ENCODE data around the gene AIFM3.

AIFM3 gene

GRCh38 chr22:20976291-20976877, 9.3 kb downstream of the AIFM3 start:
- no peak for DNase-seq

- DNase-seq = no peak
These were observed 10.0 kb downstream of the AIFM3 start for GRCh38 chr22:20977019-20977418.

DNA sequence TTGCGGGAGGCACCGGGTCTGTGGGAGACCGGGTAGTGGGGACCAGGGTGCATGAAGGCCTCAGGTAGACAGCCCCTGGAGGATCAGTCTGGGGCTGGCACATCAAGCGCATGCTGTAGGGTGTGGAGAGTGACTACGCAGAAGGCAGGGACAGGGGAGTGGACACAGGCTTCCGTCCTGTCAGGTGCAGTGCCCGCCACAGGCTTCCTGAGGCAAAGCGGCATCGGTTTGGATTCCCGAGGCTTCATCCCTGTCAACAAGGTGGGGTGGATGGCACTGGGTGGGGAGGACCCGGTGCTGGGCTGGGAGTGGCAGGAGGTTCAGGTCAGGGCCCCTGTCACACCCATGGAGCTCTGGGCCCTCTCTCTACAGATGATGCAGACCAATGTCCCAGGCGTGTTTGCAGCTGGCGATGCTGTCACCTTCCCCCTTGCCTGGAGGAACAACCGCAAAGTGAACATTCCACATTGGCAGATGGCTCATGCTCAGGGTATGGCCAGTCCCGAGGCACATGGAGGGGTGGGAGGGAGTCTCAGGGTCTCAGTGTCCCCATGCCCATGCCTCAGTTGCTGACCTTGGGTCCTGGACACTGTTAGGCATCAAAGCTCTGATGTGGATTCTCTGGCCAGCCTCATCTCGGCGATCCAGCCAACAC, 10.6 kb downstream of the AIFM3 start:
- DNase-seq = no peak

DNA sequence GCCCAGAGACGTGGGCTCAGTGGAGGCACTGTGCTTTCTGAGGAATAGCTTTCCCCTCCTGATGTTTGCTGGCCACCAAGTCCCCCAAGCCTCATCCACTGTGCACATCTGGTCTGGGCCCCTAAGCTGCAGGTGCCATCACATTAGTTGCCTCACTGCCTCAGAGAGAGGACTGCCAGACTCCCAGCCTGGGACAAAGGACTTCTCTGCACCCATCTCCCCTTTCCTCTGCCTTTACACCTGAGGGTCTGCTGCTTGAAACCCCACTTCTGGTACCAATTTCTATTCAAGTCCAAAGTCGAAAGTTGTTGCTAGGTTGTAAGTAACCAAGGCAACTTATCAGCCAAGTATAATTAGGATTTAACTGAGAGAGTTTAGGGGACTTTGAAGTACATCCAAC, 11.4 kb downstream of the AIFM3 start:
- no peak for DNase-seq

DNA sequence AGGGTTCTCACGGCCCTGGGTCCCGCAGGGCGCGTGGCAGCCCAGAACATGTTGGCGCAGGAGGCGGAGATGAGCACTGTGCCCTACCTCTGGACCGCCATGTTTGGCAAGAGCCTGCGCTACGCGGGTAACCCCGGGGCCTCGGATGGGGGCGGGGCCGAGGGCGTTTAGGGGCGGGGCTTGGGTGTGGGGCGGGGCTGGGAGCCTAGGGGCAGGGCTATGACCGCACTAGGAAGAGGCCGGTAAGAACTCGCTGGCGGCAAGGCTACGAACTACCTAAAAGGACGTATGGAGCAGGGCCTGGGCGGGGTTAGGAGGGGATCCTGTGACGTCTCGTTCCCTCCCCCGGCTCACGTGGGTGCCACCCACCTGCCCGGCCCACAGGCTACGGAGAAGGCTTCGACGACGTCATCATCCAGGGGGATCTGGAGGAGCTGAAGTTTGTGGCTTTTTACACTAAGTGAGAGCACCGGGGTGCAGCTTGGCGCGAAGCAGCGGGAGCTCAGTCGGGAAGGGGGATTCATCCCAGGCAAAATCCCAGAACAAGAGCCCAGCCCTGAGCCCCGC, 12.3 kb downstream of the AIFM3 start:
- DNase-seq = peak; percentile 67

GRCh38 chr22:20979940-20980453, 12.9 kb downstream of the AIFM3 start:
- DNase-seq = no peak

GRCh38 chr22:20980523-20980922, 13.5 kb downstream of the AIFM3 start:
- DNase-seq = no peak

- DNase-seq = no peak
These were observed 14.1 kb downstream of the AIFM3 start for GRCh38 chr22:20980938-20981722.

- DNase-seq = peak; percentile 73
These were observed 14.9 kb downstream of the AIFM3 start, which contains the start of gene LZTR1 for GRCh38 chr22:20981787-20982562. Gene LZTR1 (plus strand): TSS chr22:20982297. CDS start chr22:20982372, 75 bp downstream.

- DNase-seq = no peak
These were observed 15.5 kb downstream of the AIFM3 start for GRCh38 chr22:20982563-20982882.

GRCh38 chr22:20983081-20983771, 16.2 kb downstream of the AIFM3 start:
- DNase-seq = no peak

DNA sequence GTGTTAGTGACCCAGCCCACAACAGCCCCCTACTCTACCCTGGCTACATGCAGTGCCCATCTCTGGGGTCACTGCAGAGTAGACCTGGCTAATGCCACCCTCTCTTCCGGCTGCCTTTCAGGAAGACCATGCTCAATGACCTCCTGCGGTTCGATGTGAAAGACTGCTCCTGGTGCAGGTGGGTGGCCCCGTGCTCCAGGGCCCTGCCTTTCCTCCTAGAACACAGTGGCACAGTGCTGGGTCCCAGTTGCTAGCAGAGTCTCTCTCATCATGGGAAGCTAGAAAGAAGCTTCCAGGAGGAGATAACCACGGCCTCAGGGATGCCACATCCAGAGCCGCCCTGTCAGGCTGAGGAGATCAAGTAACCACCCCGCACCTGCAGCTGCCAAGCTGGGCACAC, 18.7 kb downstream of the AIFM3 start:
- DNase-seq = no peak

- no peak for DNase-seq
These were observed 19.3 kb downstream of the AIFM3 start for GRCh38 chr22:20986365-20986764.

DNA sequence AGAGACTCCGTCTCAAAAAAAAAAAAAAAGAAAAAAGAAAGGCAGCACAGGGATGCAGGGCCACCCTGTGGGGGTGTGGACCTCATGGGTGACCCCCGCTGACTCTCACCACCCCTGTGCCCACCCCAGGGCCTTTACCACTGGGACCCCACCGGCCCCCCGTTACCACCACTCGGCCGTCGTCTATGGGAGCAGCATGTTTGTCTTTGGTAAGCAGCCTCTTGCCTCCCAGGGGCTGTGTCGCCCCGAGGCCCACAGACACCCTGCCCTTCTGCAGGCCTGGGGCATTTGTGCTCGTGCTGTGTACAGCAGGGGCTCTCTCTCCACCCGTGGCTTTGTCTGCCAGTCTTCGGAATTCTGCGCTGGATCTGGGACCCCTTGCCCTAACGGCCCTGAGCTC, 20.3 kb downstream of the AIFM3 start:
- DNase-seq = no peak

- no peak for DNase-seq
These were observed 21.7 kb downstream of the AIFM3 start for GRCh38 chr22:20988573-20989322.

DNA sequence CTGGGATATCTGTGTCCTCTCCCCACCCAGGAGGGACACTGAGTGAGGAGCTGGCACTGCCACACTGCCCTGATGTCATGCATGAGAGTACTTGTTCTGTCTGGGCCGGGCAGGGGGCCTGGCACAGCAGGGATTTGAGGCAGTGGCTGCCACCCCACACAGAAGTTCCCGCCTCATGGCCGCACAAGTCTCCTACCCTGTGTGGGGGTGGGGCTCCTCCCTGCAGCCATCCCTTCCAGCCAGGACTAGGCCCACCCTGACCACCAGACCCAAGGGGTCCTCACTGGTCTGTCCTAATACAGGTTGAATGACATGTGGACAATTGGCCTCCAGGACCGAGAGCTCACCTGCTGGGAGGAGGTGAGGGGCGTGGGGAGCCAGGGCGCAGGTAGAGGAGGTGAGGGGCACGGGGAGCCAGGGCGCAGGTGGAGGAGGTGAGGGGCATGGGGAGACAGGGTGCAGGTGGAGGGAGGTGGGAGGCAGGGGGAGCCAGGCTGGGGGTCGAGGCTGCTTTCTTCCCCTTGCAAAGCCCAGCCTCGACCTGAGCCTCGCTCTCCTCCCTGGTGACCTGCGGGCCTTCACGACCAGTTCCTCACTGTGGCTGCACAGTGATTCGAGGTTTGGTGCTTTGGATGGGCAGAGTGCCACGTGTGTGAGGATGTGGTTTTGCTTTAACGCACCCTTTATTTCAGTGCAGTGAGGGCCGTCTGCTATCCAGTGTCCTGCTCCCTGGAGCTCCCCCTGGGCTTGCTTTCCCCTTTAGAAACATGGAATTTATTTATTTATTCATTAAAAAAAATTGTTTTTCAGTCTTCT, 22.5 kb downstream of the AIFM3 start:
- no peak for DNase-seq

DNA sequence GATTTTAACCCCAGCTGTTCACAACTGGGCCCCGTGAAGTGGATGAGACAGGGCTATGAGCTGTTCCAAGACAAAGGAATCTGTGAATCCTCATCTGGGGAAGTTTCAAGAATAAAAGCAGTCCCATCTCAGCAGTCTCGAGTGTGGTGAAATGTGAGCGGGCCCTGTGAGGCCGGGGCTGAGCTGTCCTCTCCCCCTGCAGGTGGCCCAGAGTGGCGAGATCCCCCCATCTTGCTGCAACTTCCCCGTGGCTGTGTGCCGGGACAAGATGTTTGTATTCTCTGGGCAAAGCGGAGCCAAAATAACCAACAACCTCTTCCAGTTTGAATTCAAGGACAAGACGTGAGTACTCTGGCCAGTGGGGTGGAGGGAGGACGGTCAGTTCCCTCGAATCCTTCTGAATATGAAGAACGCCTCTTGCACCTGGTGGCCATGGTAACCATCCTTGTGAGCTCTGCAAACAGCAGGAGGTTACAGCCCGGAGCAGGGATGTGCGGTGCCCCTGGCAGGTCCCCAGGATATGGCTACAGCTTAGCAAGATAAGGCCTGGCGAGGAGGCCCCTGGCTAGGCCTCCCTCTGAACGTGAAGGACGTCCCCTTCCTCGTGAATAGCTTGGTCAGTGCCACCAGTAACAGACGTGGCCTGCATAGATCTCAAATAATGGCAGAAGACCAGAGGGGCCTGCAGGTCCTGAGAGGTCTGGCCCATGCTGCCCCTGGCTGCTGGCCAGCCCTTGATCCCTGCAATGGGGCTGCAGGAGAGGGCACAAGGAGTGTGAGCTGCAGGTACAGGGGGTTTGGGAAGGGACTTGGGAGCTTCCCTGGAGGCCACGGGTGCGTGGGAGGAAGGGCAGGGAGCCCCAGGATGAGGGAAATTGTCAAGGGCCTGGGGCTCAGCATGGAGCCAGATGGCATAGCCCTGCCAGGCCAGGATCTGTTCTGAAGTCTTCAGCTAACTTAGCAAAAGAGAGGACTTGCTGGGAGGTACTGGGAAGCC, 23.4 kb downstream of the AIFM3 start:
- DNase-seq = no peak

DNA sequence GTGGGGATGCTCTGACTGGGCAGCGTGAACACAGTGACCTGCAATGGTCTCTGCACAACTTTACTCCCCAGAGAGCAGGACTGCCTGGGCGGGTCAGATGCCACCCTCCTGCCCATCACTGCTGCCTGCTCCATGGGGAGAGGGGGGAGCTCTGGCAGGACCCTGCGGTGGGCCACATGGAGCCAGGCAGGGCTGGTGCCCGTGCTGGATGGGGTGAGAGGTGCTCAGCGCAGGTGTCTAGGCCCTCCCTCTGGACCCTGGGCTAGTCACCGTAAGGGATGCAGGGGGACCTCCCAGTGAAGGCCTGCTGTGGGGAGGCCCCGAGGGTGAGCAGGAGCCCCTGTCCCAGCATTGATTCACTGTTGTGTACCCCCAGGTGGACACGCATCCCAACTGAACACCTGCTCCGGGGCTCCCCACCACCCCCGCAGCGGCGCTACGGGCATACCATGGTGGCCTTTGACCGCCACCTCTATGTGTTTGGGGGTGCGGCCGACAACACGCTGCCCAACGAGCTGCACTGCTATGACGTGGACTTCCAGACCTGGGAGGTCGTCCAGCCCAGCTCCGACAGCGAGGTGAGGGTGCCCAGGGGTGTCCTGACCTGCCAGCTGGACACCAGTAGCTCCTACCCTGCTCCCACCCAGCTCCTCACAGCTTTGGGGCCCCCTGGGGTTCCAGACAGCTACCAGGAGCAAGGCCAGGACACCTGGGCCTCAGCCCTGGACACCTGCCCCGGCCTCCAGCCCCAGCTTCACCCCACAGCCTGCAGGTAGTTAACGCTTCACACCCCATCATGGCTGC, 24.4 kb downstream of the AIFM3 start:
- DNase-seq = no peak
